OCI-LY1 (cell line): ENCODE results near the gene PMEPA1.

Source experiments
- H2AFZ ChIP-seq: fragments of 200-600 bp; sonication (generic), shearing (Covaris generic); 2 replicates; pipeline ENCODE4 v1.6.0; 2014; ENCODE audit warnings: antibody characterized with exemption, mild to moderate bottlenecking, low read length
- H3F3A ChIP-seq: fragments of 200-600 bp; sonication (generic), shearing (Covaris generic); 2 replicates; pipeline ENCODE4 v1.6.0; 2014; ENCODE audit warnings: mild to moderate bottlenecking, antibody characterized with exemption, low read length, moderate library complexity; ENCODE audit not compliant: insufficient read depth
- H3K27ac ChIP-seq: fragments of 200-600 bp; sonication (generic); 2 replicates; pipeline ENCODE4 v1.5.1; 2014; ENCODE audit warnings: low read length, mixed run types, mild to moderate bottlenecking, low read depth; ENCODE audit not compliant: poor library complexity, severe bottlenecking
- H3K27me3 ChIP-seq: fragments of 200-600 bp; sonication (generic); 2 replicates; pipeline ENCODE4 v1.6.0; 2014; ENCODE audit warnings: antibody characterized with exemption, mild to moderate bottlenecking, low read length, moderate library complexity; ENCODE audit not compliant: insufficient read depth
- H3K36me3 ChIP-seq: fragments of 200-600 bp; sonication (generic); 2 replicates; pipeline ENCODE4 v1.6.1; 2014; ENCODE audit warnings: mild to moderate bottlenecking, antibody characterized with exemption, low read length, moderate library complexity, mixed read lengths; ENCODE audit not compliant: insufficient read depth
- H3K4me1 ChIP-seq: fragments of 200-600 bp; sonication (generic); 2 replicates; pipeline ENCODE4 v1.5.1; 2014; ENCODE audit warnings: mild to moderate bottlenecking, low read length, moderate library complexity; ENCODE audit not compliant: insufficient read depth, severe bottlenecking
- H3K4me2 ChIP-seq: fragments of 200-600 bp; sonication (generic), shearing (Covaris generic); 2 replicates; pipeline ENCODE4 v1.6.1; 2014; ENCODE audit warnings: low read length
- H3K4me3 ChIP-seq: fragments of 200-600 bp; sonication (generic); 2 replicates; pipeline ENCODE4 v1.5.1; 2014; ENCODE audit warnings: low read length, low read depth, mild to moderate bottlenecking, mixed read lengths; ENCODE audit not compliant: poor library complexity, severe bottlenecking
- H3K79me2 ChIP-seq: fragments of 200-600 bp; shearing (Covaris generic); 2 replicates; pipeline ENCODE4 v1.6.1; 2016; ENCODE audit warnings: mixed run types, low read length, mixed read lengths; ENCODE audit not compliant: insufficient read depth
- H3K9ac ChIP-seq: fragments of 200-600 bp; sonication (generic), shearing (Covaris generic); 2 replicates; pipeline ENCODE4 v1.6.1; 2014; ENCODE audit warnings: mild to moderate bottlenecking, low read length, mixed read lengths
- H3K9me2 ChIP-seq: fragments of 200-600 bp; sonication (generic), shearing (Covaris generic); 2 replicates; pipeline ENCODE4 v1.6.1; 2014; ENCODE audit warnings: low read depth, mild to moderate bottlenecking, low read length, mixed read lengths
- H3K9me3 ChIP-seq: fragments of 200-600 bp; shearing (Covaris generic); 2 replicates; pipeline ENCODE4 v1.6.1; 2014; ENCODE audit warnings: low read length, mixed read lengths
- H4K20me1 ChIP-seq: fragments of 200-600 bp; sonication (generic), shearing (Covaris generic); 2 replicates; pipeline ENCODE4 v1.6.0; 2016; ENCODE audit warnings: mild to moderate bottlenecking, low read length; ENCODE audit not compliant: insufficient read depth
- EZH2 ChIP-seq: fragments of 200-600 bp; sonication (generic), shearing (Covaris generic); IDR thresholded peaks from 2 replicates; pipeline ENCODE4 v1.8.0; 2017; ENCODE audit warnings: borderline replicate concordance, mixed run types, mild to moderate bottlenecking, antibody characterized with exemption, low read length, moderate library complexity, mixed read lengths
- TF ChIP-seq, protein P1 (sequence below): fragments of 200-600 bp; sonication (generic), shearing (Covaris generic); IDR thresholded peaks from 2 replicates; pipeline ENCODE4 v1.5.1; 2017; ENCODE audit warnings: mild to moderate bottlenecking, antibody characterized with exemption, low read length, moderate library complexity, mixed read lengths

The PMEPA1 gene

DNA sequence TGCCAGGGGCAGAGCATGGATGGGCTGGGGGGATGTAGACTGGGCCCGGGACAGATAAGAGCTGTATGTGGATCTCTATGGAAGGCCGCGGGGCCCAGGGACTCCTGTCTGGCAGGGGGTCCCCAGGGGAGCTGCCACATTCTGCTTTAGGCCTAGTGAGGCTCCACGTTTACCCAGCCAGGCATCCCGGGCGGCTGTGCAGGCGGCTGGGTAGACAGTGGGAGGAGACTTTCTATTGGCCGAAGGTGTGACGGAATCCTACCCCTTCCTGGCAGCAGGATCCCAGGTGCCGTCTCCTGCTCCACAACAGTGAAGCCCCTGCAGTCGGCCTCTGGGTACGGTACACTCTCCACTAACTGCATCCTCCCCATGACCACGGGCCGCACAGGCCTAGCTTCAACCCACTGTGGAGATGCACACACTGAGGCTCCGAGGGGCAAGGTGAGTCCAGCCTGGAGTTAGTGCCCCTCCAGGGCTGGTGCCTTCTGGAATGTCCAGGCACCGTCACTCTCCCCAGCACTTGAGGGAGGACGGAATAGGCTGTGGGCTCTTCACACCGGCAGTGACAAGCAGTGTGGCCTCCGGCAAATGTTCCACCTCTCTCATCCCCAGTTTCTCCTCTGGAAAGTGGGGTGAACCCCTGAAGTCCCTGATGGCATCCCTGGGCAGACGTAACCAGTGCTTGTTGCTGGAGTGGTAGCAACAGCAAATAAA is 52.8 kb downstream of the PMEPA1 start:
- no peaks in the 10 kb centered on the region for H4K20me1 ChIP-seq
- H3K27ac ChIP-seq: no peak overlapping the region
- H3K27me3 ChIP-seq: peaks cover 20% of the 10 kb centered on the region
- H3K79me2 ChIP-seq: no peaks in the 10 kb centered on the region
- H3F3A ChIP-seq: no peaks in the 10 kb centered on the region
- H3K4me2 ChIP-seq: no peak overlapping the region
- no peak overlapping the region for H3K9ac ChIP-seq
- H3K4me3 ChIP-seq: no peak overlapping the region
- TF ChIP-seq, protein P1, sequence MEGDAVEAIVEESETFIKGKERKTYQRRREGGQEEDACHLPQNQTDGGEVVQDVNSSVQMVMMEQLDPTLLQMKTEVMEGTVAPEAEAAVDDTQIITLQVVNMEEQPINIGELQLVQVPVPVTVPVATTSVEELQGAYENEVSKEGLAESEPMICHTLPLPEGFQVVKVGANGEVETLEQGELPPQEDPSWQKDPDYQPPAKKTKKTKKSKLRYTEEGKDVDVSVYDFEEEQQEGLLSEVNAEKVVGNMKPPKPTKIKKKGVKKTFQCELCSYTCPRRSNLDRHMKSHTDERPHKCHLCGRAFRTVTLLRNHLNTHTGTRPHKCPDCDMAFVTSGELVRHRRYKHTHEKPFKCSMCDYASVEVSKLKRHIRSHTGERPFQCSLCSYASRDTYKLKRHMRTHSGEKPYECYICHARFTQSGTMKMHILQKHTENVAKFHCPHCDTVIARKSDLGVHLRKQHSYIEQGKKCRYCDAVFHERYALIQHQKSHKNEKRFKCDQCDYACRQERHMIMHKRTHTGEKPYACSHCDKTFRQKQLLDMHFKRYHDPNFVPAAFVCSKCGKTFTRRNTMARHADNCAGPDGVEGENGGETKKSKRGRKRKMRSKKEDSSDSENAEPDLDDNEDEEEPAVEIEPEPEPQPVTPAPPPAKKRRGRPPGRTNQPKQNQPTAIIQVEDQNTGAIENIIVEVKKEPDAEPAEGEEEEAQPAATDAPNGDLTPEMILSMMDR: no peak
- no peak for TF ChIP-seq EZH2
- H2AFZ ChIP-seq: no peak overlapping the region
- no peaks in the 10 kb centered on the region for H3K9me3 ChIP-seq
- no peaks in the 10 kb centered on the region for H3K36me3 ChIP-seq
- H3K9me2 ChIP-seq: no peaks in the 10 kb centered on the region
- no peaks in the 10 kb centered on the region for H3K4me1 ChIP-seq

- Histone ChIP-seq H4K20me1 (no peaks in the 10 kb centered on the region), H3K27ac (no peak overlapping the region), H3K4me2 (no peak overlapping the region), H3K79me2 (no peaks in the 10 kb centered on the region), H3K4me3 (no peak overlapping the region), H3K9ac (no peak overlapping the region), H3K4me1 (no peaks in the 10 kb centered on the region), H2AFZ (no peak overlapping the region), H3K9me3 (no peaks in the 10 kb centered on the region), H3F3A (no peaks in the 10 kb centered on the region), H3K36me3 (no peaks in the 10 kb centered on the region), H3K27me3 (peaks cover 20% of the 10 kb centered on the region), H3K9me2 (no peaks in the 10 kb centered on the region)
- TF ChIP-seq, protein P1: no peak
- TF ChIP-seq EZH2: no peak
Measured at GRCh38 chr20:57656252-57656820, 53.5 kb downstream of the PMEPA1 start.

GRCh38 chr20:57655809-57656155 is 54.0 kb downstream of the PMEPA1 start:
- no peak overlapping the region for H3K4me3 ChIP-seq
- H3K9me3 ChIP-seq: no peaks in the 10 kb centered on the region
- H3K36me3 ChIP-seq: no peaks in the 10 kb centered on the region
- no peaks in the 10 kb centered on the region for H4K20me1 ChIP-seq
- H3K9ac ChIP-seq: no peak overlapping the region
- no peak overlapping the region for H2AFZ ChIP-seq
- no peaks in the 10 kb centered on the region for H3K79me2 ChIP-seq
- H3K27ac ChIP-seq: no peak overlapping the region
- H3K4me2 ChIP-seq: no peak overlapping the region
- TF ChIP-seq, protein P1: no peak
- no peak for TF ChIP-seq EZH2
- H3K4me1 ChIP-seq: no peaks in the 10 kb centered on the region
- H3K27me3 ChIP-seq: peaks cover 20% of the 10 kb centered on the region
- H3K9me2 ChIP-seq: no peaks in the 10 kb centered on the region
- no peaks in the 10 kb centered on the region for H3F3A ChIP-seq
